Measurements from ENCODE around the gene SHC3.

GRCh38 chr9:89073397-89073796, 105.2 kb downstream of the SHC3 start:
- no peak for TF ChIP-seq POLR2AphosphoS5 (IDR thresholded peaks at IDR 0.05; ENCODE audit: low read depth, low read length)
- TF ChIP-seq POLR2A (IDR thresholded peaks at IDR 0.05; ENCODE audit: borderline replicate concordance, extremely low read depth, insufficient read depth, insufficient read length), result no peak
- no peak for TF ChIP-seq CTCF (IDR thresholded peaks at IDR 0.05 in 2 of 3, conservative IDR thresholded peaks at IDR 0.05 in 1 of 3; ENCODE audit: borderline replicate concordance in 1 of 3, insufficient read depth in 1 of 3, low read depth in 2 of 3, low read length in 2 of 3)
- no peak for TF ChIP-seq ATF3 (IDR thresholded peaks at IDR 0.05)
- TF ChIP-seq YY1 (IDR thresholded peaks at IDR 0.05; ENCODE audit: extremely low read depth, insufficient replicate concordance, low read depth, low read length), result no peak

Data from HCT116 (cell line).